ENCODE measurements around the gene ZCCHC4. TPM values are rescaled to one million over a fixed set of nuclear protein-coding genes. Genes with fewer than 3 reads are reported as not detected.

ZCCHC4 gene
- total RNA-seq, 4 donors from 2014 or later = 14.7 to 55.3 (median 19.8) TPM

- Histone ChIP-seq H3K27ac (no peak overlapping the region), H3K36me3 (no peaks in the 10 kb centered on the region), H3K4me1 (no peaks in the 10 kb centered on the region), H3K4me3 (no peak overlapping the region), H3K27me3 (no peaks in the 10 kb centered on the region), H3K9me3 (no peaks in the 10 kb centered on the region)
- DNase-seq = no peak
- TF ChIP-seq CTCF (IDR thresholded peaks at IDR 0.05) (no peak), POLR2A (IDR thresholded peaks at IDR 0.05) (no peak)
These were observed 34.3 kb downstream of the ZCCHC4 start for GRCh38 chr4:25346913-25347312.

GRCh38 chr4:25347473-25347872 is 34.9 kb downstream of the ZCCHC4 start:
- H3K4me1 ChIP-seq = no peaks in the 10 kb centered on the region
- H3K36me3 ChIP-seq = no peaks in the 10 kb centered on the region
- no peak overlapping the region for H3K27ac ChIP-seq
- H3K9me3 ChIP-seq = no peaks in the 10 kb centered on the region
- DNase-seq = no peak
- H3K27me3 ChIP-seq = no peaks in the 10 kb centered on the region
- H3K4me3 ChIP-seq = no peak overlapping the region
- no peak for TF ChIP-seq POLR2A (IDR thresholded peaks at IDR 0.05)
- TF ChIP-seq CTCF (IDR thresholded peaks at IDR 0.05) = no peak

GRCh38 chr4:25347971-25348370 is 35.4 kb downstream of the ZCCHC4 start:
- Histone ChIP-seq H3K9me3 (no peaks in the 10 kb centered on the region), H3K36me3 (no peaks in the 10 kb centered on the region), H3K27ac (no peak overlapping the region), H3K4me1 (no peaks in the 10 kb centered on the region), H3K27me3 (no peaks in the 10 kb centered on the region), H3K4me3 (no peak overlapping the region)
- DNase-seq = no peak
- no peak for TF ChIP-seq POLR2A (IDR thresholded peaks at IDR 0.05)
- TF ChIP-seq CTCF (IDR thresholded peaks at IDR 0.05) = no peak

- H3K27me3 ChIP-seq = no peaks in the 10 kb centered on the region
- no peak for TF ChIP-seq POLR2A (IDR thresholded peaks at IDR 0.05)
- no peak for TF ChIP-seq CTCF (IDR thresholded peaks at IDR 0.05)
- no peaks in the 10 kb centered on the region for H3K4me1 ChIP-seq
- H3K4me3 ChIP-seq = no peak overlapping the region
- H3K27ac ChIP-seq = no peak overlapping the region
- no peaks in the 10 kb centered on the region for H3K9me3 ChIP-seq
- no peaks in the 10 kb centered on the region for H3K36me3 ChIP-seq
- no peak for DNase-seq
These were observed 38.0 kb downstream of the ZCCHC4 start for GRCh38 chr4:25350561-25350960.

- Histone ChIP-seq H3K27me3 (no peaks in the 10 kb centered on the region), H3K36me3 (no peaks in the 10 kb centered on the region), H3K27ac (no peak overlapping the region), H3K9me3 (no peaks in the 10 kb centered on the region), H3K4me3 (no peak overlapping the region), H3K4me1 (no peaks in the 10 kb centered on the region)
- no peak for DNase-seq
- TF ChIP-seq POLR2A (IDR thresholded peaks at IDR 0.05) = no peak
- TF ChIP-seq CTCF (IDR thresholded peaks at IDR 0.05) = no peak
These were observed 39.3 kb downstream of the ZCCHC4 start for GRCh38 chr4:25351777-25352416.

- no peak overlapping the region for H3K4me3 ChIP-seq
- H3K36me3 ChIP-seq = no peaks in the 10 kb centered on the region
- TF ChIP-seq CTCF (IDR thresholded peaks at IDR 0.05) = no peak
- TF ChIP-seq POLR2A (IDR thresholded peaks at IDR 0.05) = no peak
- no peak overlapping the region for H3K27ac ChIP-seq
- DNase-seq = no peak
- H3K4me1 ChIP-seq = no peaks in the 10 kb centered on the region
- H3K27me3 ChIP-seq = no peaks in the 10 kb centered on the region
- H3K9me3 ChIP-seq = no peaks in the 10 kb centered on the region
These were observed 43.5 kb downstream of the ZCCHC4 start for GRCh38 chr4:25356068-25356467.
